Kidney (tissue), 14 donors: ENCODE data around the gene RBP5. TPM values are rescaled to one million over a fixed set of nuclear protein-coding genes. Genes with fewer than 3 reads are reported as not detected.

Experiments used
- DNase-seq, 5 donors: peaks; one replicate each; pipeline ENCODE4 v3.0.0-alpha.2; 2013 to 2020
- FAIRE-seq: peaks from 2 replicates; lab custom pipeline; 2012; peaks lifted over from hg19 to GRCh38; lab: Jason Lieb, UNC
- H3K27ac ChIP-seq, 2 donors: one replicate each; pipeline ENCODE4 v1.7.0; 2013; ENCODE audit warnings: low read depth in 2 of 2, low read length in 2 of 2, inconsistent platforms in 1 of 2
- H3K27me3 ChIP-seq: one replicate; pipeline ENCODE4 v1.7.1; 2013; ENCODE audit warnings: low read length, inconsistent platforms; ENCODE audit not compliant: control insufficient read depth, insufficient read depth
- H3K36me3 ChIP-seq, 3 donors: one replicate each; pipeline versions ENCODE4 v1.7.0 to v1.7.1; 2013; ENCODE audit warnings: low read length in 3 of 3, control low read depth in 1 of 3, inconsistent platforms in 1 of 3; ENCODE audit not compliant: insufficient read depth in 3 of 3, control insufficient read depth in 2 of 3
- H3K4me1 ChIP-seq, 3 donors: one replicate each; pipeline versions ENCODE4 v1.7.0 to v1.7.1; 2013; ENCODE audit warnings: low read length in 3 of 3, inconsistent platforms in 1 of 3, low read depth in 1 of 3; ENCODE audit not compliant: control insufficient read depth in 2 of 3, insufficient read depth in 2 of 3
- H3K4me3 ChIP-seq, 3 donors: one replicate each; pipeline versions ENCODE4 v1.7.0 to v1.8.1; 2013; ENCODE audit warnings: low read length in 3 of 3, control low read depth in 1 of 3, inconsistent platforms in 1 of 3
- H3K9ac ChIP-seq, 3 donors: one replicate each; pipeline versions ENCODE4 v1.7.0 to v1.7.1; 2013; ENCODE audit warnings: low read length in 3 of 3, control low read depth in 1 of 3, inconsistent platforms in 1 of 3
- H3K9me3 ChIP-seq, 3 donors: one replicate each; pipeline versions ENCODE4 v1.7.0 to v1.7.1; 2013; ENCODE audit warnings: low read length in 3 of 3, control low read depth in 1 of 3, inconsistent platforms in 1 of 3; ENCODE audit not compliant: control insufficient read depth in 2 of 3, insufficient read depth in 1 of 3
- CTCF ChIP-seq: IDR thresholded peaks from 3 replicates; pipeline ENCODE4 v1.5.1; 2012; ENCODE audit warnings: mild to moderate bottlenecking, moderate library complexity, borderline replicate concordance; ENCODE audit not compliant: insufficient read depth; ENCODE audit errors: extremely low read depth
- intact Hi-C: fragments of 100-400 bp; cut with DNase I; formaldehyde crosslinking; loops from one replicate; pipeline ENCODE4 v1.11.1; 2022
- polyA plus RNA-seq: library from polyadenylated mRNA; stranded (reverse); fragments of 350-450 nt; fragmentation: Illumina TruSeq; extraction: RNeasy Lipid Tissue Mini Kit (QIAGEN cat#74804); gene quantifications from one replicate; pipeline ENCODE4 v1.2.3, GENCODE V29; 2014; ENCODE audit warnings: low read depth, low replicate concordance; ENCODE audit not compliant: insufficient read depth
- total RNA-seq: library from RNA; stranded (reverse); fragmentation: NEBNext Ultra II Directional; extraction: Animal tissue kit (Norgen Biotek cat#: 25700); gene quantifications from one replicate; pipeline ENCODE4 v1.2.1, GENCODE V29; 2021
- donor health status: control.
- donor health status: control.
- donor health status: control.
- donor health status: control.
- donor health status: control.
- donor health status: DM: yes; HTN: yes; CAD: no.
- donor health status: Normal renal cell carcinoma (clear cell type).

The RBP5 gene
- total and polyA plus RNA-seq, 2 donors from 2014 or later = 74.6 to 609 TPM

- H3K36me3 ChIP-seq = no peaks in the 10 kb centered on the region
- H3K4me3 ChIP-seq = no peak overlapping the region
- peaks cover 0 to 11% (median 0%) of the 10 kb centered on the region in 3 donors for H3K4me1 ChIP-seq
- H3K9me3 ChIP-seq = no peaks in the 10 kb centered on the region
- H3K27ac ChIP-seq = no peak overlapping the region
- no peak for FAIRE-seq
- TF ChIP-seq CTCF = no peak
- intact Hi-C loops = loop anchor here (10.0 kb wide), 1 partner anchor 149 kb away; the partner anchor contains the start of genes C12orf57 and RNU7-1
- H3K9ac ChIP-seq = no peak overlapping the region
- H3K27me3 ChIP-seq = no peaks in the 10 kb centered on the region
- no peak for DNase-seq
Observed at GRCh38 chr12:7093892-7094291, 34.8 kb downstream of the RBP5 start.

GRCh38 chr12:7093486-7093885 lies 35.2 kb downstream of the RBP5 start:
- DNase-seq (no peak), FAIRE-seq (no peak)
- no peak for TF ChIP-seq CTCF
- no peaks in the 10 kb centered on the region for H3K36me3 ChIP-seq
- H3K4me1 ChIP-seq = peaks cover 0 to 11% (median 0%) of the 10 kb centered on the region in 3 donors
- intact Hi-C loops = loop anchor here (10.0 kb wide), 1 partner anchor 149 kb away; the partner anchor contains the start of genes C12orf57 and RNU7-1
- H3K27me3 ChIP-seq = no peaks in the 10 kb centered on the region
- no peak overlapping the region for H3K4me3 ChIP-seq
- H3K27ac ChIP-seq = no peak overlapping the region
- no peak overlapping the region for H3K9ac ChIP-seq
- H3K9me3 ChIP-seq = no peaks in the 10 kb centered on the region

GRCh38 chr12:7092986-7093460 lies 35.7 kb downstream of the RBP5 start:
- Histone ChIP-seq H3K9me3 (no peaks in the 10 kb centered on the region), H3K9ac (no peak overlapping the region), H3K4me1 (peaks cover 0 to 11% (median 0%) of the 10 kb centered on the region in 3 donors), H3K27me3 (no peaks in the 10 kb centered on the region), H3K36me3 (no peaks in the 10 kb centered on the region), H3K4me3 (no peak overlapping the region), H3K27ac (no peak overlapping the region)
- no peak for DNase-seq
- intact Hi-C loops = loop anchor here (10.0 kb wide), 1 partner anchor 148 kb away; the partner anchor contains the start of genes C12orf57 and RNU7-1
- TF ChIP-seq CTCF = no peak
- no peak for FAIRE-seq
